CD4-positive, CD25-positive, alpha-beta regulatory T cell (primary cell): ENCODE results near the gene DPM3. TPM values are rescaled to one million over a fixed set of nuclear protein-coding genes. Genes with fewer than 3 reads are reported as not detected.
A peak's percentile ranks its signal among the peaks of the same experiment; 100 is the strongest.

ENCODE experiments used
- ATAC-seq, 2 donors: fragments of 150-1000 bp; cut with Tn5 transposase; one replicate each; pipeline ENCODE4 v1.10.0; 2021; ENCODE audit warnings: low read depth in 2 of 2, moderate number of reproducible peaks in 2 of 2, moderate library complexity in 1 of 2
- DNase-seq, 3 donors: peaks; one replicate each; pipeline versions ENCODE4 v3.0.0 to v3.0.0-alpha.2; 2012 to 2022; ENCODE audit warnings: mixed read lengths in 1 of 3
- H3K27ac ChIP-seq: one replicate; pipeline ENCODE4 v1.7.0; 2013; ENCODE audit warnings: mild to moderate bottlenecking, low read length; ENCODE audit not compliant: insufficient read depth, poor library complexity, severe bottlenecking
- H3K27me3 ChIP-seq: one replicate; pipeline ENCODE4 v1.7.0; 2013; ENCODE audit warnings: low read length; ENCODE audit not compliant: control insufficient read depth, insufficient read depth
- H3K36me3 ChIP-seq: one replicate; pipeline ENCODE4 v1.7.0; 2013; ENCODE audit warnings: mild to moderate bottlenecking, low read length, moderate library complexity; ENCODE audit not compliant: control insufficient read depth, insufficient read depth
- H3K4me1 ChIP-seq: 2 replicates; pipeline ENCODE4 v1.7.0; 2013; ENCODE audit warnings: mild to moderate bottlenecking, low read length; ENCODE audit not compliant: insufficient read depth, control insufficient read depth, poor library complexity, severe bottlenecking
- H3K4me3 ChIP-seq: one replicate; pipeline ENCODE4 v1.7.0; 2013; ENCODE audit warnings: low read depth, mild to moderate bottlenecking, low read length, moderate library complexity
- H3K9me3 ChIP-seq, 2 experiments: 1 replicate in 1 of 2; 2 replicates in 1 of 2; pipeline ENCODE4 v1.7.0; 2013; ENCODE audit warnings: low read length in 2 of 2, mild to moderate bottlenecking in 1 of 2, moderate library complexity in 1 of 2; ENCODE audit not compliant: control insufficient read depth in 2 of 2
- H3K27ac Mint-ChIP-seq, 3 donors: one replicate each; pipeline ENCODE4 v1.8.0; 2020 to 2022; ENCODE audit warnings: mild to moderate bottlenecking in 3 of 3, mixed read lengths in 3 of 3, moderate library complexity in 2 of 3
- H3K27me3 Mint-ChIP-seq: one replicate; pipeline ENCODE4 v1.8.0; 2022; ENCODE audit warnings: mild to moderate bottlenecking, mixed read lengths
- H3K36me3 Mint-ChIP-seq: one replicate; pipeline ENCODE4 v1.8.0; 2020; ENCODE audit warnings: mixed read lengths
- H3K4me1 Mint-ChIP-seq, 4 donors: one replicate each; pipeline ENCODE4 v1.8.0; 2020 to 2022; ENCODE audit warnings: mixed read lengths in 4 of 4, mild to moderate bottlenecking in 1 of 4
- H3K4me3 Mint-ChIP-seq, 4 donors: one replicate each; pipeline ENCODE4 v1.8.0; 2020 to 2022; ENCODE audit warnings: mild to moderate bottlenecking in 4 of 4, mixed read lengths in 4 of 4, moderate library complexity in 3 of 4
- H3K9me3 Mint-ChIP-seq, 7 donors: one replicate each; pipeline ENCODE4 v1.8.0; 2020 to 2022; ENCODE audit warnings: mixed read lengths in 7 of 7, mild to moderate bottlenecking in 3 of 7, moderate library complexity in 2 of 7
- polyA plus RNA-seq, 4 donors: library from polyadenylated mRNA; unstranded; fragments of 300-500 nt; fragmentation: Illumina TruSeq; gene quantifications; one replicate each; pipeline ENCODE4 v1.2.3, GENCODE V29; 2021
- total RNA-seq: library from RNA; stranded (reverse); gene quantifications from one replicate; pipeline ENCODE4 v1.2.3, GENCODE V29; 2022

Gene DPM3
- total and polyA plus RNA-seq, 5 donors from 2014 or later, result 28.1 to 116 (median 101) TPM

GRCh38 chr1:155093911-155094621 is 46.3 kb downstream of the DPM3 start:
- Histone ChIP-seq H3K4me1 (no peaks in the 10 kb centered on the region), H3K27ac (no peak overlapping the region), H3K36me3 (no peaks in the 10 kb centered on the region), H3K9me3 (no peaks in the 10 kb centered on the region), H3K4me3 (no peak overlapping the region), H3K27me3 (peaks cover 4% of the 10 kb centered on the region)
- Mint-ChIP-seq H3K9me3 (no peaks in the 10 kb centered on the region), H3K36me3 (no peaks in the 10 kb centered on the region), H3K27ac (no peak overlapping the region), H3K27me3 (peaks cover 33% of the 10 kb centered on the region), H3K4me3 (no peak overlapping the region), H3K4me1 (peaks cover 0 to 6% (median 2%) of the 10 kb centered on the region in 4 donors)
- ATAC-seq, result peak; percentile 45 to 54
- DNase-seq, result peak in 1 of 3 donors; percentile 61

- Histone ChIP-seq H3K27me3 (peaks cover 4% of the 10 kb centered on the region), H3K9me3 (no peaks in the 10 kb centered on the region), H3K4me3 (no peak overlapping the region), H3K4me1 (no peaks in the 10 kb centered on the region), H3K36me3 (no peaks in the 10 kb centered on the region), H3K27ac (no peak overlapping the region)
- Mint-ChIP-seq H3K27ac (no peak overlapping the region), H3K36me3 (no peaks in the 10 kb centered on the region), H3K4me1 (peaks cover 0 to 6% (median 2%) of the 10 kb centered on the region in 4 donors), H3K4me3 (no peak overlapping the region), H3K9me3 (no peaks in the 10 kb centered on the region), H3K27me3 (peaks cover 29% of the 10 kb centered on the region)
- no peak for DNase-seq
- no peak for ATAC-seq
Measured at GRCh38 chr1:155092641-155093040, 47.7 kb downstream of the DPM3 start.

- Mint-ChIP-seq H3K27ac (no peak overlapping the region), H3K4me3 (no peak overlapping the region), H3K36me3 (no peaks in the 10 kb centered on the region), H3K4me1 (peaks cover 0 to 6% (median 3%) of the 10 kb centered on the region in 4 donors), H3K27me3 (peaks cover 32% of the 10 kb centered on the region), H3K9me3 (no peaks in the 10 kb centered on the region)
- no peaks in the 10 kb centered on the region for H3K36me3 ChIP-seq
- ATAC-seq (no peak), DNase-seq (no peak)
- H3K27ac ChIP-seq, result no peak overlapping the region
- H3K9me3 ChIP-seq, result no peaks in the 10 kb centered on the region
- peaks cover 4% of the 10 kb centered on the region for H3K27me3 ChIP-seq
- no peaks in the 10 kb centered on the region for H3K4me1 ChIP-seq
- H3K4me3 ChIP-seq, result no peak overlapping the region
Measured at GRCh38 chr1:155092131-155092530, 48.2 kb downstream of the DPM3 start.

GRCh38 chr1:155091071-155092051 is 49.0 kb downstream of the DPM3 start:
- Histone ChIP-seq H3K4me1 (peaks cover 2% of the 10 kb centered on the region), H3K4me3 (no peak overlapping the region), H3K9me3 (no peaks in the 10 kb centered on the region), H3K27ac (no peak overlapping the region), H3K27me3 (peaks cover 4% of the 10 kb centered on the region), H3K36me3 (no peaks in the 10 kb centered on the region)
- peak overlapping the region in 2 of 3 donors; percentile 61 to 75 for H3K27ac Mint-ChIP-seq
- H3K4me1 Mint-ChIP-seq, result peaks cover 0 to 6% (median 3%) of the 10 kb centered on the region in 4 donors
- peak; percentile 62 to 75 for ATAC-seq
- peak; percentile 73 to 75 (median 74) for DNase-seq
- H3K9me3 Mint-ChIP-seq, result no peaks in the 10 kb centered on the region
- peaks cover 28% of the 10 kb centered on the region for H3K27me3 Mint-ChIP-seq
- peak overlapping the region in 1 of 4 donors; percentile 50 for H3K4me3 Mint-ChIP-seq
- no peaks in the 10 kb centered on the region for H3K36me3 Mint-ChIP-seq

Other genes starting within 250 kb of the DPM3 start
- 19.1 TPM for gene PMVK, start 203.8 kb downstream of the DPM3 start, total RNA-seq
- 10 to 100 TPM; 49.3 to 76.9 (median 65.5) TPM for gene PMVK, start 203.8 kb downstream of the DPM3 start, polyA plus RNA-seq
- 774 TPM for gene PBXIP1, start 184.4 kb downstream of the DPM3 start, total RNA-seq
- gene PBXIP1, start 184.4 kb downstream of the DPM3 start, polyA plus RNA-seq, result 100 to 1,000 TPM; 349 to 464 (median 399) TPM
- gene PYGO2, start 178.7 kb downstream of the DPM3 start, total RNA-seq, result 41.9 TPM
- gene PYGO2, start 178.7 kb downstream of the DPM3 start, polyA plus RNA-seq, result 10 to 100 TPM; 30.2 to 47.3 (median 46.9) TPM
- 71.3 TPM for gene SHC1, start 169.8 kb downstream of the DPM3 start, total RNA-seq
- 10 to 100 TPM; 27.0 to 40.3 (median 30.3) TPM for gene SHC1, start 169.8 kb downstream of the DPM3 start, polyA plus RNA-seq
- 8.5 TPM for gene CKS1B, start 165.8 kb downstream of the DPM3 start, total RNA-seq
- 10 to 100 TPM; 51.3 to 60.0 (median 56.4) TPM for gene CKS1B, start 165.8 kb downstream of the DPM3 start, polyA plus RNA-seq
- 39.1 TPM for gene FLAD1, start 157.2 kb downstream of the DPM3 start, total RNA-seq
- gene FLAD1, start 157.2 kb downstream of the DPM3 start, polyA plus RNA-seq, result 10 to 100 TPM; 41.0 to 60.3 (median 44.0) TPM
- gene LENEP, start 146.9 kb downstream of the DPM3 start, total RNA-seq, result not detected
- gene LENEP, start 146.9 kb downstream of the DPM3 start, polyA plus RNA-seq, result not detected
- gene ZBTB7B, start 137.7 kb downstream of the DPM3 start, total RNA-seq, result 68.0 TPM
- gene ZBTB7B, start 137.7 kb downstream of the DPM3 start, polyA plus RNA-seq, result 1 to 10 TPM; 3.7 to 6.5 (median 5.3) TPM
- gene DCST2, start 106.8 kb downstream of the DPM3 start, total RNA-seq, result 1.4 TPM
- gene DCST2, start 106.8 kb downstream of the DPM3 start, polyA plus RNA-seq, result not detected
- 0.32 TPM for gene DCST1, start 106.7 kb downstream of the DPM3 start, total RNA-seq
- not detected for gene DCST1, start 106.7 kb downstream of the DPM3 start, polyA plus RNA-seq
- 31.5 TPM for gene ADAM15, start 89.2 kb downstream of the DPM3 start, total RNA-seq
- 10 to 100 TPM in 3 of 4 donors, 1 to 10 TPM in 1; 9.8 to 24.7 (median 17.2) TPM for gene ADAM15, start 89.2 kb downstream of the DPM3 start, polyA plus RNA-seq
- gene EFNA4, start 76.8 kb downstream of the DPM3 start, total RNA-seq, result 6.1 TPM
- gene EFNA4, start 76.8 kb downstream of the DPM3 start, polyA plus RNA-seq, result 1 to 10 TPM; 2.5 to 5.9 (median 4.2) TPM
- gene EFNA3, start 61.7 kb downstream of the DPM3 start, total RNA-seq, result 0.52 TPM
- gene EFNA3, start 61.7 kb downstream of the DPM3 start, polyA plus RNA-seq, result 1 to 10 TPM in 1 of 4 donors, under 1 TPM in 3; 0.42 to 1.2 (median 0.69) TPM
- gene EFNA1, start 12.7 kb downstream of the DPM3 start, total RNA-seq, result 0.30 TPM
- 1 to 10 TPM; 1.4 to 6.8 (median 3.3) TPM for gene EFNA1, start 12.7 kb downstream of the DPM3 start, polyA plus RNA-seq
- gene SLC50A1, start 4.7 kb downstream of the DPM3 start, total RNA-seq, result 24.1 TPM
- gene SLC50A1, start 4.7 kb downstream of the DPM3 start, polyA plus RNA-seq, result 10 to 100 TPM; 45.1 to 59.3 (median 46.0) TPM
- 122 TPM for gene KRTCAP2, start 32.8 kb upstream of the DPM3 start, total RNA-seq
- 100 to 1,000 TPM; 468 to 537 (median 507) TPM for gene KRTCAP2, start 32.8 kb upstream of the DPM3 start, polyA plus RNA-seq
- gene TRIM46, start 33.3 kb upstream of the DPM3 start, total RNA-seq, result 6.1 TPM
- 1 to 10 TPM in 2 of 4 donors, under 1 TPM in 2; 0.44 to 1.6 (median 0.78) TPM for gene TRIM46, start 33.3 kb upstream of the DPM3 start, polyA plus RNA-seq
- 18.4 TPM for gene THBS3, start 67.4 kb upstream of the DPM3 start, total RNA-seq
- 1 to 10 TPM; 2.7 to 4.1 (median 3.7) TPM for gene THBS3, start 67.4 kb upstream of the DPM3 start, polyA plus RNA-seq
- 18.4 TPM for gene MTX1, start 68.2 kb upstream of the DPM3 start, total RNA-seq
- gene MTX1, start 68.2 kb upstream of the DPM3 start, polyA plus RNA-seq, result 10 to 100 TPM; 44.3 to 52.2 (median 49.0) TPM
- 7.8 TPM for gene ENTREP3, start 115.0 kb upstream of the DPM3 start, total RNA-seq
- gene ENTREP3, start 115.0 kb upstream of the DPM3 start, polyA plus RNA-seq, result under 1 TPM; 0.57 to 0.97 (median 0.72) TPM
- gene SCAMP3, start 121.8 kb upstream of the DPM3 start, total RNA-seq, result 57.3 TPM
- gene SCAMP3, start 121.8 kb upstream of the DPM3 start, polyA plus RNA-seq, result 100 to 1,000 TPM; 110 to 150 (median 141) TPM
- gene CLK2, start 133.0 kb upstream of the DPM3 start, total RNA-seq, result 76.6 TPM
- 10 to 100 TPM; 11.4 to 17.4 (median 15.5) TPM for gene CLK2, start 133.0 kb upstream of the DPM3 start, polyA plus RNA-seq
- gene HCN3, start 136.9 kb upstream of the DPM3 start, total RNA-seq, result 1.5 TPM
- gene HCN3, start 136.9 kb upstream of the DPM3 start, polyA plus RNA-seq, result under 1 TPM in 3 of 4 donors, not detected in 1; 0.07 to 0.15 (median 0.11) TPM
- not detected for gene PKLR, start 160.9 kb upstream of the DPM3 start, total RNA-seq
- gene PKLR, start 160.9 kb upstream of the DPM3 start, polyA plus RNA-seq, result not detected
- 67.9 TPM for gene FDPS, start 168.3 kb upstream of the DPM3 start, total RNA-seq
- gene FDPS, start 168.3 kb upstream of the DPM3 start, polyA plus RNA-seq, result 100 to 1,000 TPM; 114 to 159 (median 123) TPM
- gene RUSC1, start 180.4 kb upstream of the DPM3 start, total RNA-seq, result 12.4 TPM
- gene RUSC1, start 180.4 kb upstream of the DPM3 start, polyA plus RNA-seq, result 10 to 100 TPM in 1 of 4 donors, 1 to 10 TPM in 3; 7.1 to 10.0 (median 8.8) TPM